HepG2 (cell line): Measurements from ENCODE around the gene AARS2. TPM values are rescaled to one million over a fixed set of nuclear protein-coding genes. Genes with fewer than 3 reads are reported as not detected.

ENCODE experiments used
- ATAC-seq: fragments of 200-7000 bp; cut with Tn5 transposase; 3 replicates; pipeline ENCODE4 v1.9.1; 2020; ENCODE audit warnings: mild to moderate bottlenecking, moderate library complexity
- BruUV-seq: library from RNA; stranded (reverse); fragments of 400-500 nt; replicated peaks from 2 replicates; lab custom pipeline; 2021; lab: Mats Ljungman, UMichigan
- CTCF ChIA-PET: fragments of 300-600 bp; formaldehyde crosslinking; extraction: SDS; loops from one replicate; lab custom pipeline; 2021; ENCODE audit warnings: low total read pairs, inconsistent platforms, low intra/inter-chr PET ratio; lab: Yijun Ruan, JAX
- POLR2A ChIA-PET: fragments of 350-600 bp; sonication (Branson Sonifier 250); formaldehyde crosslinking; loops from one replicate; lab custom pipeline; 2020; ENCODE audit warnings: antibody characterized with exemption, inconsistent platforms; lab: Yijun Ruan, JAX
- DNase-seq: peaks from one replicate; pipeline ENCODE4 v3.0.0-alpha.2; 2015; ENCODE audit warnings: low spot score
- FAIRE-seq: peaks from 3 replicates; lab custom pipeline; 2011; peaks lifted over from hg19 to GRCh38; lab: Jason Lieb, UNC
- H2AFZ ChIP-seq: one replicate; pipeline ENCODE4 v1.6.1; 2011; ENCODE audit warnings: low read length, inconsistent platforms
- H3K27ac ChIP-seq: fragments of 300-600 bp; 3 replicates; pipeline ENCODE4 v1.8.0; 2011; ENCODE audit warnings: mixed run types, mild to moderate bottlenecking, mixed read lengths, low read length, inconsistent platforms; ENCODE audit not compliant: insufficient read depth; ENCODE audit errors: extremely low read length
- H3K27me3 ChIP-seq, 2 experiments: fragments of 200-600 bp in 1 of 2; 2 replicates in 1 of 2; 3 replicates in 1 of 2; pipeline versions ENCODE4 v1.6.0 to v1.8.0; 2011; ENCODE audit warnings: low read length in 2 of 2, mild to moderate bottlenecking in 2 of 2, moderate library complexity in 2 of 2, inconsistent platforms in 1 of 2; ENCODE audit not compliant: insufficient read depth in 2 of 2, control insufficient read depth in 1 of 2
- H3K36me3 ChIP-seq, 2 experiments: fragments of 200-600 bp in 1 of 2; replicated peaks in 1 of 2; 2 replicates in 1 of 2; 3 replicates in 1 of 2; pipeline versions ENCODE4 v1.5.1 to v1.8.0; 2011; ENCODE audit warnings: low read length in 2 of 2, inconsistent platforms in 1 of 2; ENCODE audit not compliant: insufficient read depth in 2 of 2, control insufficient read depth in 1 of 2
- H3K4me1 ChIP-seq: 2 replicates; pipeline ENCODE4 v1.5.1; 2012; ENCODE audit warnings: low read length, inconsistent platforms; ENCODE audit not compliant: insufficient read depth
- H3K4me2 ChIP-seq: 2 replicates; pipeline ENCODE4 v1.6.0; 2011; ENCODE audit warnings: low read depth, low read length, inconsistent platforms
- H3K4me3 ChIP-seq, 3 experiments: fragments of 200-600 bp in 1 of 3; sonication (generic), shearing (Covaris generic) in 1 of 3; replicated peaks in 1 of 3; 2 replicates each; pipeline ENCODE4 v1.5.1; 2011 to 2016; ENCODE audit warnings: low read length in 3 of 3, inconsistent platforms in 2 of 3, low read depth in 2 of 3, mild to moderate bottlenecking in 2 of 3, control low read depth in 1 of 3, mixed read lengths in 1 of 3; ENCODE audit not compliant: insufficient read depth in 1 of 3
- H3K79me2 ChIP-seq: one replicate; pipeline ENCODE4 v1.6.1; 2011; ENCODE audit warnings: low read length, inconsistent platforms; ENCODE audit not compliant: insufficient read depth
- H3K9ac ChIP-seq: 2 replicates; pipeline ENCODE4 v1.6.0; 2011; ENCODE audit warnings: mild to moderate bottlenecking, low read depth, low read length, inconsistent platforms; ENCODE audit not compliant: insufficient read depth
- H3K9me3 ChIP-seq: 2 replicates; pipeline ENCODE4 v1.5.1; 2012; ENCODE audit warnings: mild to moderate bottlenecking, low read length
- H4K20me1 ChIP-seq: 2 replicates; pipeline ENCODE4 v1.6.0; 2011; ENCODE audit warnings: inconsistent platforms, mild to moderate bottlenecking, low read length, moderate library complexity; ENCODE audit not compliant: insufficient read depth
- BCLAF1 ChIP-seq: fragments of 450-650 bp; IDR thresholded peaks from 2 replicates; pipeline ENCODE4 v1.6.1; 2017; ENCODE audit warnings: mild to moderate bottlenecking
- POLR2AphosphoS5 ChIP-seq: IDR thresholded peaks from 2 replicates; pipeline ENCODE4 v1.6.1; 2012; ENCODE audit warnings: low read depth, low read length
- YEATS2 ChIP-seq: sonication (generic); formaldehyde crosslinking; IDR thresholded peaks from 2 replicates; pipeline ENCODE4 v1.4.0; 2020; ENCODE audit warnings: missing genetic modification reagents, borderline replicate concordance
- ZKSCAN8 ChIP-seq: IDR thresholded peaks from 2 replicates; pipeline ENCODE4 v1.6.1; 2016; ENCODE audit warnings: borderline replicate concordance, missing genetic modification reagents, missing compliant biosample characterization
- ZNF841 ChIP-seq: sonication (generic); formaldehyde crosslinking; IDR thresholded peaks from 2 replicates; pipeline ENCODE4 v1.8.1; 2023; ENCODE audit warnings: missing genetic modification reagents, borderline replicate concordance
- WGBS: methylation state at CpG from one replicate; pipeline ENCODE4 v1.1.6; 2017; ENCODE audit warnings: low lambda C conversion rate; 5-methylcytosine and 5-hydroxymethylcytosine counted together
- in situ Hi-C: cut with HindIII; loops from 2 replicates; pipeline ENCODE4 v1.10.0; 2017; ENCODE audit warnings: low pct_unique_long_range_greater_than_20kb; ENCODE audit not compliant: extremely low pct_ligation_motif_present
- intact Hi-C: fragments of 100-400 bp; cut with micrococcal nuclease; formaldehyde crosslinking; loops from one replicate; pipeline ENCODE4 v1.10.0; 2022; ENCODE audit not compliant: unreplicated experiment
- polyA plus RNA-seq, 8 experiments: library from polyadenylated mRNA; depleted of rRNA in 3 of 8; stranded (reverse) in 7 of 8; unstranded in 1 of 8; fragments of >200 nt; fragmentation: Illumina TruSeq in 4 of 8; extraction: Trizol in 4 of 8; gene quantifications; 2 replicates each; pipeline versions ENCODE4 v1.2.1 to v1.2.3, GENCODE V29; 2011 to 2016; ENCODE audit warnings: low read depth in 4 of 8, missing spikeins in 1 of 8, mixed read lengths in 1 of 8; ENCODE audit not compliant: insufficient read depth in 1 of 8
- total RNA-seq, 5 experiments: library from RNA; depleted of rRNA; stranded (reverse); fragments of >200 nt; fragmentation: Illumina TruSeq; extraction: Trizol; gene quantifications; 2 replicates each; pipeline ENCODE4 v1.2.3, GENCODE V29; 2016; ENCODE audit warnings: low read depth in 1 of 5
- TF ChIP-seq, protein P1 (sequence below): sonication (generic); formaldehyde crosslinking; IDR thresholded peaks from 2 replicates; pipeline ENCODE4 v1.5.1; 2020; ENCODE audit warnings: mild to moderate bottlenecking, missing genetic modification reagents, borderline replicate concordance

The AARS2 gene
- total and polyA plus RNA-seq, 2 of the 13 experiments (the other 11 are each of a cell fraction or from before 2014, with no cell fraction given) = 7.5 to 24.1 TPM

- H3K36me3 ChIP-seq = no peaks in the 10 kb centered on the region
- no peak overlapping the region for H3K9ac ChIP-seq
- H3K4me1 ChIP-seq = no peaks in the 10 kb centered on the region
- ChIA-PET CTCF (no interaction called here), POLR2A (no interaction called here)
- 44% methylated on average over 4 of the region's 4 CpGs for WGBS
- no peaks in the 10 kb centered on the region for H4K20me1 ChIP-seq
- no peak overlapping the region for H3K4me2 ChIP-seq
- no peak for DNase-seq
- in situ Hi-C loops (no loop called here), intact Hi-C loops (no loop called here)
- no peak overlapping the region for H2AFZ ChIP-seq
- FAIRE-seq = no peak
- no peak overlapping the region for H3K27ac ChIP-seq
- H3K9me3 ChIP-seq = no peaks in the 10 kb centered on the region
- BruUV-seq = no TSS peak
- TF ChIP-seq POLR2AphosphoS5 (no peak), YEATS2 (CRISPR knock-in tag) (no peak), ZNF841 (CRISPR knock-in tag) (no peak), ZKSCAN8 (CRISPR knock-in tag) (no peak), BCLAF1 (no peak)
- TF ChIP-seq, protein P1, sequence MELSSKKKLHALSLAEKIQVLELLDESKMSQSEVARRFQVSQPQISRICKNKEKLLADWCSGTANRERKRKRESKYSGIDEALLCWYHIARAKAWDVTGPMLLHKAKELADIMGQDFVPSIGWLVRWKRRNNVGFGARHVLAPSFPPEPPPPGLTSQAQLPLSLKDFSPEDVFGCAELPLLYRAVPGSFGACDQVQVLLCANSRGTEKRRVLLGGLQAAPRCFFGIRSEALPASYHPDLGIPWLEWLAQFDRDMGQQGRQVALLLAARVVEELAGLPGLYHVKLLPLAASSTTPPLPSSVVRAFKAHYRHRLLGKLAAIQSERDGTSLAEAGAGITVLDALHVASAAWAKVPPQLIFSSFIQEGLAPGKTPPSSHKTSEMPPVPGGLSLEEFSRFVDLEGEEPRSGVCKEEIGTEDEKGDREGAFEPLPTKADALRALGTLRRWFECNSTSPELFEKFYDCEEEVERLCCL (CRISPR knock-in tag) = no peak
- no peak for ATAC-seq
- H3K27me3 ChIP-seq = peaks cover 6 to 53% of the 10 kb centered on the region in 2 experiments
- no peak overlapping the region for H3K4me3 ChIP-seq
- H3K79me2 ChIP-seq = no peaks in the 10 kb centered on the region
Measured at GRCh38 chr6:44292661-44293365, 20.3 kb downstream of the AARS2 start.
